ENCODE results near the gene PLK4.

DNA sequence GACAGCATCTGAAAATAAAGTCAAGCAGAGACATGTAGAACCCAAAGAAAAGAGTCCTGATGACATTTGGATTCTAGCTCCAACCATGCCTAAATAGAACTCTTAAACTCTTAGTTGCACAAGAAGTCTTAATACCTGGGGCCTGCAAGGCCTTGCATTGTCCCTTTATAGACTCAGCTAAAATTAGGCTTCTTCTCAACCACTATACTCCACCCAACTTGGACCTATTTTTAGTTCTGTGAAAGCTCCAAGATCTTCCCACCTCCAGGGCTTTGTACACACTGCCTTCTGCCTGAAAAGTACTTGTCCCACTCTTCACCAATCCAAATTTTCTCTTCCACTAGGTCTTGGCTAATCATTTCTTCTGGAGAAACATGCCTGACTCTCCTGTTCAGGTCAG is 36.5 kb downstream of the PLK4 start:
- TF ChIP-seq, protein P1, sequence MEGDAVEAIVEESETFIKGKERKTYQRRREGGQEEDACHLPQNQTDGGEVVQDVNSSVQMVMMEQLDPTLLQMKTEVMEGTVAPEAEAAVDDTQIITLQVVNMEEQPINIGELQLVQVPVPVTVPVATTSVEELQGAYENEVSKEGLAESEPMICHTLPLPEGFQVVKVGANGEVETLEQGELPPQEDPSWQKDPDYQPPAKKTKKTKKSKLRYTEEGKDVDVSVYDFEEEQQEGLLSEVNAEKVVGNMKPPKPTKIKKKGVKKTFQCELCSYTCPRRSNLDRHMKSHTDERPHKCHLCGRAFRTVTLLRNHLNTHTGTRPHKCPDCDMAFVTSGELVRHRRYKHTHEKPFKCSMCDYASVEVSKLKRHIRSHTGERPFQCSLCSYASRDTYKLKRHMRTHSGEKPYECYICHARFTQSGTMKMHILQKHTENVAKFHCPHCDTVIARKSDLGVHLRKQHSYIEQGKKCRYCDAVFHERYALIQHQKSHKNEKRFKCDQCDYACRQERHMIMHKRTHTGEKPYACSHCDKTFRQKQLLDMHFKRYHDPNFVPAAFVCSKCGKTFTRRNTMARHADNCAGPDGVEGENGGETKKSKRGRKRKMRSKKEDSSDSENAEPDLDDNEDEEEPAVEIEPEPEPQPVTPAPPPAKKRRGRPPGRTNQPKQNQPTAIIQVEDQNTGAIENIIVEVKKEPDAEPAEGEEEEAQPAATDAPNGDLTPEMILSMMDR (IDR thresholded peaks at IDR 0.05): no peak
- TF ChIP-seq POLR2A (IDR thresholded peaks at IDR 0.05): no peak
